Retinal pigment epithelial cell (primary cell): ENCODE results near the gene FANCI.
A peak's percentile ranks its signal among the peaks of the same experiment; 100 is the strongest.
"Not testable (repeated sequence)": the region's sequence is repeated elsewhere in the genome, so short reads cannot be mapped to it uniquely, and the experiment has no call there.

ENCODE experiments used
- DNase-seq: peaks from one replicate; pipeline ENCODE4 v3.0.0-alpha.2; 2010; ENCODE audit warnings: low read depth
- H3K4me3 ChIP-seq: 2 replicates; pipeline ENCODE4 v1.5.1; 2011; ENCODE audit warnings: mild to moderate bottlenecking, low read length, control low read depth, moderate library complexity
- CTCF ChIP-seq: conservative IDR thresholded peaks from 2 replicates; pipeline ENCODE4 v1.5.1; 2011; ENCODE audit warnings: low read depth, low read length, control low read depth, inconsistent platforms

The FANCI gene

DNA sequence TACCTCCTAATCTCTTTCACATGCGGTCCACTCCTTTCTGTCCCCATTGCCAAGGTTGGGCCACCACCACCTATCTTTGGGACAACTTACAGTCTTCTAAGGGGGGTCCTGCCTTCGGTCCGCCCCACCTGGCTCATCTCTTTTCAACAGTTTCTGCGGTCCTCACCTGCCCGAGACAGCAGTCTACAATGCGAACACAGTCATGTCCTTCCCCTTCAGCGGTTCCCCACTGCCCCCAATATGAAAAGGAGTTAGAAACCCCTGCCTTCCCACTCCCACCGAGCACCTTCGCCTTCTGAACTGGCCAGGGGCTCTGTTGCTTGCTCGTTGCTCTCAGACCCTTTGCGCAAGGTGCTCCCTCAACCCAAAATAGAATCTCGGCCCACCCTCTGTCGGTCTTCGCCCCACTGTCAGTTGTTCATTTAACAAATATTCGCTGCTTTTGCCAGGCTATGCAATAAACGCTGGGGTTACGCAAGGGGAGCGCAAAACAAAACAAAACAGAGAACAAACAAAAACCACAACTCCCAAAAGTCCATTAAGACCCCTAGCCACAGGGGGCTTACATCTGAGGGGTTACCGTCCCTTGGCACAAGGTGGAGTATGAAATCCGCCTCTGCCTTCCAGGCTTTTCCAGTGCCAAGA lies 611 bp upstream of the FANCI start:
- H3K4me3 ChIP-seq: peak overlapping the region; percentile 90
- no peak for TF ChIP-seq CTCF
- no peak for DNase-seq

DNA sequence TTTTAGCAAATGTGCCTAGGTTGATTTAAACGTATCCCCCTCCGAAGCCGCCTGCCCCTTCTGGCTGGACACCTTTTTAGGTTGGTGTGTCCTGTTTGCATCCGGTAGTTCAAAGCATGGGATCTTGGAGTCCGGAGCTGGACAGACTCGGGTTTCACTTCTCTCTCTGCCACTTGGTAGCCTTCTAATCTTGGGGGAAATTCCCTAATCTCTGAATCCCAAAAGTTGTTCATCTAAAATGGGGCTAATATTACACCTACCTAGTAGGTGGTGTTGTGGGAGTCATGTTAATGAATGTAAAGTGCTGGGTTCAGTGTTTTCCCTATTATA lies 760 bp downstream of the FANCI start:
- no peak for DNase-seq
- peak overlapping the region; percentile 90 for H3K4me3 ChIP-seq
- no peak for TF ChIP-seq CTCF

DNA sequence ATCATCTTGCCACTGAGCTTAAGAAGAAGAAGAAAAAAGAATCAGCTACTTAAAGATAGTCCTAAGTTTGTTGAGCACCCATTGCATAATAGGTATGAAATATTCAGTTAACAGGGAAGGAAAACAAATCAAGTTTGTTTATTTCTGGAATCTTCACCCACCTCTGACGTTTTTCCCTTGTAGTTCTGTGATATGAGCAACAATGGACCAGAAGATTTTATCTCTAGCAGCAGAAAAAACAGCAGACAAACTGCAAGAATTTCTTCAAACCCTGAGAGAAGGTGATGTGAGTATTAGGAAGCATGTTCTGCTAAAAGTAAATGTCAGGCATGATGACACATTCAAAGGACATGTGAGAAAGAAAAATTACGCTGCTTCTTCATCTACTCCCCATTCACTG lies 3.7 kb downstream of the FANCI start:
- H3K4me3 ChIP-seq: no peak overlapping the region
- TF ChIP-seq CTCF: no peak
- DNase-seq: no peak

- no peak for TF ChIP-seq CTCF
- no peak overlapping the region for H3K4me3 ChIP-seq
- no peak for DNase-seq
These were observed 4.8 kb downstream of the FANCI start for GRCh38 chr15:89248584-89248983.

DNA sequence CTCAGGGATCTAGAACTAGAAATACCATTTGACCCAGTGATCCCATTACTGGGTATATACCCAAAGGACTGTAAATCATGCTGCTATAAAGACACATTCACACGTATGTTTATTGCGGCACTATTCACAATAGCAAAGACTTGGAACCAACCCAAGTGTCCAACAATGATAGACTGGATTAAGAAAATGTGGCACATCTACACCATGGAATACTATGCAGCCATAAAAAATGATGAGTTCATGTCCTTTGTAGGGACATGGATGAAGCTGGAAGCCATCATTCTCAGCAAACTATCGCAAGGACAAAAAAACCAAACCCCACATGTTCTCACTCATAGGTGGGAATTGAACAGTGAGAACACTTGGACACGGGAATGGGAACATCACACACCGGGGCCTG lies 6.4 kb downstream of the FANCI start:
- DNase-seq, H3K4me3 ChIP-seq: not testable (repeated sequence)

GRCh38 chr15:89277281-89277680 lies 33.5 kb downstream of the FANCI start:
- H3K4me3 ChIP-seq, DNase-seq: not testable (repeated sequence)

GRCh38 chr15:89278307-89278706 lies 34.5 kb downstream of the FANCI start:
- no peak for TF ChIP-seq CTCF
- no peak for DNase-seq
- no peak overlapping the region for H3K4me3 ChIP-seq

DNA sequence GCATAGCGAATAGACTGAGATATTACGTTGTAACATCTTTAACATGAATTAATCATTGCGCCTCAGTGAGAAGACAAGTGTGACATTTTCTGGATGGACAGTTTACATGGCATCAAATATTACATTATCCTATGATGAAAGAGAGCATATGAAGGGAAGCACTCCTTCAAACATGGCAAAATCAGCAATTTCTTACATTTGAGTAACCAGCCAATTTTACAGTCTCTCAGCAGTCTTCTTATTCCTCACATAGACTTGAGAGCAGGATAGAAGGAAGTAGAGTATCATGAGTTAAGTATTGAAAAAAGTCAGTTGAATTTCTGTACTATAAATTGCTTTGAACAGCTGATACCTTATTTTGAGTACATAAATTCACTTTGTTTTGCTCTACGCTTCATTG lies 38.9 kb downstream of the FANCI start:
- TF ChIP-seq CTCF: no peak
- no peak for DNase-seq
- no peak overlapping the region for H3K4me3 ChIP-seq
